Measurements from ENCODE around the gene KRTAP2-4. TPM values are rescaled to one million over a fixed set of nuclear protein-coding genes. Genes with fewer than 3 reads are reported as not detected.
"Not testable (repeated sequence)": the region's sequence is repeated elsewhere in the genome, so short reads cannot be mapped to it uniquely, and the experiment has no call there.

The KRTAP2-4 gene
- total and polyA plus RNA-seq, 11 donors, result not detected

DNA sequence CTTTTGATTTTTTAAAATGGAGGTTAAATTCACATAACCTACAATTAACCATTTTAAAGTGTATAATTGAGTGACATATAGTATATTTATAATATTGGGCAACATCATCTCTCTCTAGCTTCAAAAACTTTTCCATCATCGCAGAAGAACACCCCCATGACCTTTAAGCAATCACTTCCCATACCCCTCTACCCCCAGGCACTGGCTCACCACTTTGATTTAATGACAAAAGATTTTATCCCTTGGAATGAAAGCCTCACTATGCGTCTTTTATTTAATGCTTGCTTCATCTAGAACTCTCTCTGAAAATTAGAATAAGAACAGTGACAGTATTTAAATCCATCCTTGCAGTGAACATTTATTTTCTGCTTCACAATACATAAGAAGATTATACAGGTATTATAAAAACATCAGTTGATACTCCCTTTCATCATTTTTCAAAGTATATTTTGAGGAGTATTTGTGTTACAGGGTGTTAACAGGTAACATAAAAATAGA, 27.8 kb downstream of the KRTAP2-4 start:
- Histone ChIP-seq H3K4me3 (no peak overlapping the region), H3K4me1 (no peaks in the 10 kb centered on the region), H3K27ac (no peak overlapping the region), H3K27me3 (peaks cover 0 to 11% (median 0%) of the 10 kb centered on the region in 9 donors), H3K36me3 (no peaks in the 10 kb centered on the region), H3K9me3 (peaks cover 0 to 3% (median 0%) of the 10 kb centered on the region in 12 donors)
- intact Hi-C loops (cut with DNase I), result no loop called here
- WGBS, 4 donors, result 72 to 77% (median 76%) methylated on average over 2 of the region's 2 CpGs
- ATAC-seq (no peak), DNase-seq (no peak)
- TF ChIP-seq, protein P1, sequence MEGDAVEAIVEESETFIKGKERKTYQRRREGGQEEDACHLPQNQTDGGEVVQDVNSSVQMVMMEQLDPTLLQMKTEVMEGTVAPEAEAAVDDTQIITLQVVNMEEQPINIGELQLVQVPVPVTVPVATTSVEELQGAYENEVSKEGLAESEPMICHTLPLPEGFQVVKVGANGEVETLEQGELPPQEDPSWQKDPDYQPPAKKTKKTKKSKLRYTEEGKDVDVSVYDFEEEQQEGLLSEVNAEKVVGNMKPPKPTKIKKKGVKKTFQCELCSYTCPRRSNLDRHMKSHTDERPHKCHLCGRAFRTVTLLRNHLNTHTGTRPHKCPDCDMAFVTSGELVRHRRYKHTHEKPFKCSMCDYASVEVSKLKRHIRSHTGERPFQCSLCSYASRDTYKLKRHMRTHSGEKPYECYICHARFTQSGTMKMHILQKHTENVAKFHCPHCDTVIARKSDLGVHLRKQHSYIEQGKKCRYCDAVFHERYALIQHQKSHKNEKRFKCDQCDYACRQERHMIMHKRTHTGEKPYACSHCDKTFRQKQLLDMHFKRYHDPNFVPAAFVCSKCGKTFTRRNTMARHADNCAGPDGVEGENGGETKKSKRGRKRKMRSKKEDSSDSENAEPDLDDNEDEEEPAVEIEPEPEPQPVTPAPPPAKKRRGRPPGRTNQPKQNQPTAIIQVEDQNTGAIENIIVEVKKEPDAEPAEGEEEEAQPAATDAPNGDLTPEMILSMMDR (IDR thresholded peaks at IDR 0.05), result no peak
- TF ChIP-seq POLR2A (IDR thresholded peaks at IDR 0.05), result no peak

DNA sequence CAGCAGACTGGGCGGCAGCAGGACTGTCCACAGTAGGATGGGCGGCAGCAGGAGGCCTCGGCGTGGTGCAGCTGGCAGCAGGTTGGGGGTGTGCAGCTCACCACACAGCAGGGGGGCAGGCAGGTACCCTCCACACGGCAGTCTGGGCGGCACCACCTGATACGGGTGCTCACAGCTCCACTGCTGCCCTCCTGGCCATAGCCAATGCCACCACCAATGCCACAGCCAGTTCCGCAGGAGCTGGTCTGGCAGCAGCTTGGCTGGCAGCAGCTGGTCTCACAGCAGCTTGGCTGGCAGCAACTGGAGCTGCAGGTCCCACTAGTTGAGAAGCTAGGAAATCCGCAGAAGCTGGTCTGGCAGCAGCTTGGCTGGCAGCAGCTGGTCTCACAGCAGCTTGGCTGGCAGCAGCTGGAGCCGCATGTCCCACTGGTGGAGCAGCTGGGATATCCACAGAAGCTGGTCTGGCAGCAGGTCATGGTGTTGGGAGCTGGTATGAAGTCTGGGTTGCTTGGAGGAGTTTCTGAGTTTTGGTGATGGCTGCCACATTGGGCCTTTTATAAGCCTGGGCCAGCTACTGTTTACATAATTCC, 31.2 kb downstream of the KRTAP2-4 start, which contains the start of gene KRTAP1-3:
Gene KRTAP1-3, minus strand, starts transcription at position 529 of the 590 bp plus-strand sequence. Its CDS starts 53 bp downstream, at position 476.
- H3K9me3 ChIP-seq; H3K36me3 ChIP-seq; intact Hi-C loops (cut with DNase I); ATAC-seq; H3K27ac ChIP-seq; H3K4me3 ChIP-seq; H3K4me1 ChIP-seq: not testable (repeated sequence)
- peak in 1 of 5 donors; percentile 25 for DNase-seq
- peaks cover 0 to 20% (median 0%) of the 10 kb centered on the region in 9 donors for H3K27me3 ChIP-seq
- 88 to 94% (median 90%) methylated on average over 5 to 10 of the region's 10 CpGs for WGBS, 4 donors

DNA sequence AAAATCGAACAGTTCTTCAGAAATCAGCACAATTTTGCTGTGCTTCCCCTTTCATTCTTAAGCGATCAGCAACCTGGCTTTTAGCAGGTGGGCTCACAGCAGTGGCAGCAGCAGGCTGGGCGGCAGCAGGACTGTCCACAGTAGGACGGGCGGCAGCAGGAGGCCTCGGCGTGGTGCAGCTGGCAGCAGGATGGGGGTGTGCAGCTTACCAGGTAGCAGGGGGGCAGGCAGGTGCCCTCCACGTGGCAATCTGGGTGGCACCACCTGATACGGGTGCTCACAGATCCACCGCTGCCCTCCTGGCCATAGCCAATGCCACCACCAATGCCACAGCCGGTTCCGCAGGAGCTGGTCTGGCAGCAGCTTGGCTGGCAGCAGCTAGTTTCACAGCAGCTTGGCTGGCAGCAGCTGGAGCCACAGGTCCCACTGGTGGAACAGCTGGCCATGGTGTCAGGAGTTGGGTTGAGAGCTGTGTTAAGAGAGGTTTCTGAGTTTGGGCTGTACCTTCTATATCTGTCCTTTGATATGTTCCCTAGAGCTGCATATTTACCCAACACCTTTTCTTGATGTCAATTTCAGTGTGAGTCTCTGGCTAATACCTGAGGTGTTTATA, 35.9 kb downstream of the KRTAP2-4 start, which contains the start of gene KRTAP1-4:
Gene KRTAP1-4, minus strand, starts transcription at position 563 of the 613 bp plus-strand sequence. Its CDS starts 117 bp downstream, at position 446.
- Histone ChIP-seq H3K4me3 (no peak within 1 kb of the TSS), H3K4me1 (no peaks in the 10 kb centered on the region), H3K27me3 (peaks cover 0 to 27% (median 7%) of the 10 kb centered on the region in 9 donors), H3K9me3 (no peaks in the 10 kb centered on the region), H3K36me3 (no peaks in the 10 kb centered on the region), H3K27ac (no peak within 1 kb of the TSS)
- ATAC-seq, result no peak
- peak in 1 of 5 donors; percentile 30 for DNase-seq
- WGBS, 4 donors, result 72 to 84% (median 77%) methylated on average over 2 to 12 of the region's 12 CpGs
- intact Hi-C loops (cut with DNase I), result no loop called here
- no peak for TF ChIP-seq POLR2A (IDR thresholded peaks at IDR 0.05)
- TF ChIP-seq, protein P1 (IDR thresholded peaks at IDR 0.05), result no peak

DNA sequence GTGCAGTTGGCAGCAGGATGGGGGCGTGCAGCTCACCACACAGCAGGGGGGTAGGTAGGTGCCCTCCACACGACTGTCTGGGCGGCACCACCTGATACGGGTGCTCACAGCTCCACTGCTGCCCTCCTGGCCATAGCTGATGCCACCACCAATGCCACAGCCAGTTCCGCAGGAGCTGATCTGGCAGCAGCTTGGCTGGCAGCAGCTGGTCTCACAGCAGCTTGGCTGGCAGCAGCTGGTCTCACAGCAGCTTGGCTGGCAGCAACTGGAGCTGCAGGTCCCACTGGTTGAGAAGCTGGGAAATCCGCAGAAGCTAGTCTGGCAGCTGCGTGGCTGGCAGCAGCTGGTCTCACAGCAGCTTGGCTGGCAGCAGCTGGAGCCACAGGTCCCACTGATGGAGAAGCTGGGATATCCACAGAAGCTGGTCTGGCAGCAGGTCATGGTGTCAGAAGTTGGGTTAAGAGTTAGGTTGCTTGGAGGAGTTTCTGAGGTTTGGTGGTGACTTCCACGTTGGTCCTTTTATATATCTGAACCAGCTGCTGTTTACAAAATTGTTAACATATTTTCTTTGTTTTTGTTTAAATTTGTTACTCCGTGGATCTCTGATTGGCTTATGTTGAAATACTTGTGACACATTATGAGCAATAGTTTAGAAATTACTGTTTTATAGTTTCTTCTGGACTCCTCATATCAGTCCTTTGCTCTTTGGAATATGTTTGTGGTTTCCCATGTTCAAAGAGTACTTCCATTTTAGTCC, 38.8 kb downstream of the KRTAP2-4 start, which contains the start of gene KRTAP1-5:
Gene KRTAP1-5, minus strand, starts transcription at position 494 of the 757 bp plus-strand sequence. Its CDS starts 53 bp downstream, at position 441.
- Histone ChIP-seq H3K27ac (no peak within 1 kb of the TSS), H3K9me3 (peaks cover 0 to 3% (median 0%) of the 10 kb centered on the region in 12 donors), H3K4me3 (no peak within 1 kb of the TSS), H3K4me1 (no peaks in the 10 kb centered on the region), H3K36me3 (no peaks in the 10 kb centered on the region), H3K27me3 (peaks cover 0 to 23% (median 7%) of the 10 kb centered on the region in 9 donors)
- ATAC-seq (no peak), DNase-seq (peak in 1 of 5 donors; percentile 51)
- TF ChIP-seq, protein P1 (IDR thresholded peaks at IDR 0.05), result no peak
- TF ChIP-seq POLR2A (IDR thresholded peaks at IDR 0.05), result no peak
- WGBS, 4 donors, result 72 to 77% (median 76%) methylated on average over 7 to 9 of the region's 9 CpGs
- intact Hi-C loops (cut with DNase I), result no loop called here
